IgD-negative memory B cell (primary cell): Measurements from ENCODE around the gene CENPS. TPM values are rescaled to one million over a fixed set of nuclear protein-coding genes. Genes with fewer than 3 reads are reported as not detected.
"Not testable (repeated sequence)": the region's sequence is repeated elsewhere in the genome, so short reads cannot be mapped to it uniquely, and the experiment has no call there.

Experiments used
- H3K27ac Mint-ChIP-seq, 3 donors: one replicate each; pipeline ENCODE4 v1.8.0; 2020 to 2022; ENCODE audit warnings: mild to moderate bottlenecking in 3 of 3, mixed read lengths in 3 of 3, moderate library complexity in 1 of 3
- H3K27me3 Mint-ChIP-seq: one replicate; pipeline ENCODE4 v1.8.0; 2021; ENCODE audit warnings: mixed read lengths
- H3K36me3 Mint-ChIP-seq: one replicate; pipeline ENCODE4 v1.8.0; 2020; ENCODE audit warnings: mild to moderate bottlenecking, mixed read lengths
- H3K4me1 Mint-ChIP-seq, 3 donors: one replicate each; pipeline ENCODE4 v1.8.0; 2020 to 2022; ENCODE audit warnings: mixed read lengths in 3 of 3, mild to moderate bottlenecking in 1 of 3
- H3K4me3 Mint-ChIP-seq, 4 donors: one replicate each; pipeline ENCODE4 v1.8.0; 2020 to 2022; ENCODE audit warnings: mild to moderate bottlenecking in 4 of 4, mixed read lengths in 4 of 4, moderate library complexity in 3 of 4
- H3K9me3 Mint-ChIP-seq, 3 donors: one replicate each; pipeline ENCODE4 v1.8.0; 2020 to 2021; ENCODE audit warnings: mixed read lengths in 3 of 3, mild to moderate bottlenecking in 1 of 3
- polyA plus RNA-seq: library from polyadenylated mRNA; unstranded; fragments of 300-500 nt; fragmentation: Illumina TruSeq; gene quantifications from one replicate; pipeline ENCODE4 v1.2.3, GENCODE V29; 2021

The CENPS gene
- polyA plus RNA-seq, 1 donor from 2014 or later, result 12.3 TPM

GRCh38 chr1:10451287-10451686, 21.1 kb downstream of the CENPS start:
- Mint-ChIP-seq H3K27ac (no peak overlapping the region), H3K27me3 (no peaks in the 10 kb centered on the region), H3K4me1 (no peaks in the 10 kb centered on the region), H3K9me3 (no peaks in the 10 kb centered on the region), H3K36me3 (no peaks in the 10 kb centered on the region), H3K4me3 (no peak overlapping the region)

- H3K4me3 Mint-ChIP-seq, result no peak overlapping the region
These were observed 25.8 kb downstream of the CENPS start for GRCh38 chr1:10456048-10456447.

GRCh38 chr1:10456661-10457060, 26.4 kb downstream of the CENPS start:
- H3K4me3 Mint-ChIP-seq, result no peak overlapping the region
- no peak overlapping the region for H3K27ac Mint-ChIP-seq
- H3K9me3 Mint-ChIP-seq, result no peaks in the 10 kb centered on the region

More at GRCh38 chr1:10456048-10456447, 25.8 kb downstream of the CENPS start:
- H3K36me3 Mint-ChIP-seq, result peaks cover 3% of the 10 kb centered on the region
- H3K4me1 Mint-ChIP-seq, result peaks cover 0 to 4% (median 0%) of the 10 kb centered on the region in 3 donors
- H3K9me3 Mint-ChIP-seq, result no peaks in the 10 kb centered on the region
- no peaks in the 10 kb centered on the region for H3K27me3 Mint-ChIP-seq
- no peak overlapping the region for H3K27ac Mint-ChIP-seq

GRCh38 chr1:10457462-10457861, 27.2 kb downstream of the CENPS start:
- H3K9me3 Mint-ChIP-seq, H3K4me3 Mint-ChIP-seq, H3K27ac Mint-ChIP-seq, H3K27me3 Mint-ChIP-seq, H3K36me3 Mint-ChIP-seq, H3K4me1 Mint-ChIP-seq: not testable (repeated sequence)

More at GRCh38 chr1:10456661-10457060, 26.4 kb downstream of the CENPS start:
- H3K4me1 Mint-ChIP-seq, result peaks cover 0 to 4% (median 0%) of the 10 kb centered on the region in 3 donors
- no peaks in the 10 kb centered on the region for H3K27me3 Mint-ChIP-seq
- H3K36me3 Mint-ChIP-seq, result peaks cover 5% of the 10 kb centered on the region

GRCh38 chr1:10457875-10458274, 27.6 kb downstream of the CENPS start:
- H3K9me3 Mint-ChIP-seq, result no peaks in the 10 kb centered on the region
- peaks cover 0 to 4% (median 0%) of the 10 kb centered on the region in 3 donors for H3K4me1 Mint-ChIP-seq
- H3K27ac Mint-ChIP-seq, result no peak overlapping the region
- H3K4me3 Mint-ChIP-seq, result no peak overlapping the region
- H3K27me3 Mint-ChIP-seq, result no peaks in the 10 kb centered on the region
- H3K36me3 Mint-ChIP-seq, result peaks cover 7% of the 10 kb centered on the region

- H3K4me1 Mint-ChIP-seq, result peaks cover 0 to 4% (median 0%) of the 10 kb centered on the region in 3 donors
- H3K27ac Mint-ChIP-seq, result no peak overlapping the region
- no peaks in the 10 kb centered on the region for H3K9me3 Mint-ChIP-seq
- no peak overlapping the region for H3K4me3 Mint-ChIP-seq
- H3K27me3 Mint-ChIP-seq, result no peaks in the 10 kb centered on the region
- peaks cover 7% of the 10 kb centered on the region for H3K36me3 Mint-ChIP-seq
These were observed 29.0 kb downstream of the CENPS start for GRCh38 chr1:10459184-10459583.

GRCh38 chr1:10467078-10467477, 36.8 kb downstream of the CENPS start:
- H3K27ac Mint-ChIP-seq, result no peak overlapping the region
- H3K9me3 Mint-ChIP-seq, result no peaks in the 10 kb centered on the region
- H3K27me3 Mint-ChIP-seq, result no peaks in the 10 kb centered on the region
- peaks cover 6% of the 10 kb centered on the region for H3K36me3 Mint-ChIP-seq
- peaks cover 4 to 8% (median 4%) of the 10 kb centered on the region in 3 donors for H3K4me1 Mint-ChIP-seq
- H3K4me3 Mint-ChIP-seq, result no peak overlapping the region

GRCh38 chr1:10470043-10470442, 39.8 kb downstream of the CENPS start:
- peaks cover 17 to 22% (median 21%) of the 10 kb centered on the region in 3 donors for H3K4me1 Mint-ChIP-seq
- no peak overlapping the region for H3K27ac Mint-ChIP-seq
- no peaks in the 10 kb centered on the region for H3K9me3 Mint-ChIP-seq
- peaks cover 4% of the 10 kb centered on the region for H3K36me3 Mint-ChIP-seq
- no peaks in the 10 kb centered on the region for H3K27me3 Mint-ChIP-seq
- no peak overlapping the region for H3K4me3 Mint-ChIP-seq

GRCh38 chr1:10471411-10472219, 41.4 kb downstream of the CENPS start:
- peak overlapping the region; percentile 90 to 99 (median 96) for H3K4me3 Mint-ChIP-seq
- H3K9me3 Mint-ChIP-seq, result no peaks in the 10 kb centered on the region
- peak overlapping the region; percentile 75 to 96 (median 94) for H3K27ac Mint-ChIP-seq
- H3K36me3 Mint-ChIP-seq, result peaks cover 4% of the 10 kb centered on the region
- no peaks in the 10 kb centered on the region for H3K27me3 Mint-ChIP-seq
- peaks cover 28 to 37% (median 30%) of the 10 kb centered on the region in 3 donors for H3K4me1 Mint-ChIP-seq

- Mint-ChIP-seq H3K27ac (peak within 1 kb of the TSS; percentile 75 to 96 (median 94)), H3K36me3 (peaks cover 4% of the 10 kb centered on the region), H3K27me3 (no peaks in the 10 kb centered on the region), H3K9me3 (no peaks in the 10 kb centered on the region), H3K4me3 (peak within 1 kb of the TSS; percentile 90 to 99 (median 96)), H3K4me1 (peaks cover 28 to 40% (median 34%) of the 10 kb centered on the region in 3 donors)
These were observed 42.2 kb downstream of the CENPS start, which contains the start of gene DFFA for GRCh38 chr1:10472220-10473144. TSS of gene DFFA (minus strand) at chr1:10472529. CDS start at chr1:10472458, 71 bp downstream.

- Mint-ChIP-seq H3K4me3 (peak overlapping the region; percentile 90 to 99 (median 96)), H3K27me3 (no peaks in the 10 kb centered on the region), H3K4me1 (peaks cover 29 to 40% (median 35%) of the 10 kb centered on the region in 3 donors), H3K9me3 (no peaks in the 10 kb centered on the region), H3K27ac (peak overlapping the region; percentile 75 to 96 (median 94)), H3K36me3 (peaks cover under 1% of the 10 kb centered on the region)
These were observed 43.0 kb downstream of the CENPS start for GRCh38 chr1:10473145-10473765.

- not testable (repeated sequence) for H3K27me3 Mint-ChIP-seq, H3K9me3 Mint-ChIP-seq, H3K36me3 Mint-ChIP-seq
- Mint-ChIP-seq H3K4me3 (peak overlapping the region; percentile 89 to 95 (median 92)), H3K4me1 (peaks cover 29 to 40% (median 35%) of the 10 kb centered on the region in 3 donors), H3K27ac (peak overlapping the region; percentile 10 to 92 (median 91))
These were observed 44.0 kb downstream of the CENPS start for GRCh38 chr1:10474309-10474612.

GRCh38 chr1:10474613-10475507, 44.6 kb downstream of the CENPS start, which contains the start of gene PEX14:
TSS of gene PEX14 (plus strand) at chr1:10474950. CDS start at chr1:10474967, 17 bp downstream.
- peak within 1 kb of the TSS; percentile 90 to 92 (median 92) for H3K27ac Mint-ChIP-seq

GRCh38 chr1:10475510-10475909, 45.3 kb downstream of the CENPS start:
- H3K4me1 Mint-ChIP-seq, result peaks cover 29 to 45% (median 39%) of the 10 kb centered on the region in 3 donors
- no peaks in the 10 kb centered on the region for H3K36me3 Mint-ChIP-seq
- peak overlapping the region; percentile 82 to 92 (median 90) for H3K27ac Mint-ChIP-seq
- no peaks in the 10 kb centered on the region for H3K9me3 Mint-ChIP-seq
- H3K27me3 Mint-ChIP-seq, result no peaks in the 10 kb centered on the region
- peak overlapping the region; percentile 88 to 97 (median 92) for H3K4me3 Mint-ChIP-seq

More at GRCh38 chr1:10474613-10475507, 44.6 kb downstream of the CENPS start, which contains the start of gene PEX14:
- Mint-ChIP-seq H3K36me3 (no peaks in the 10 kb centered on the region), H3K27me3 (no peaks in the 10 kb centered on the region), H3K4me3 (peak within 1 kb of the TSS; percentile 89 to 97 (median 92)), H3K9me3 (no peaks in the 10 kb centered on the region), H3K4me1 (peaks cover 29 to 45% (median 39%) of the 10 kb centered on the region in 3 donors)
